Endothelial cell of umbilical vein (primary cell): ENCODE results near the gene TENT5C. TPM values are rescaled to one million over a fixed set of nuclear protein-coding genes. Genes with fewer than 3 reads are reported as not detected.

Experiments used
- BruUV-seq: library from RNA; stranded (reverse); fragments of 400-500 nt; replicated peaks from 2 replicates; lab custom pipeline; 2021; lab: Mats Ljungman, UMichigan
- CTCF ChIA-PET: fragments of 300-600, 350-600 bp; sonication (Branson Sonifier 250); formaldehyde crosslinking; loops from one replicate; lab custom pipeline; 2021; ENCODE audit warnings: antibody characterized with exemption, inconsistent platforms; lab: Charles Lee
- POLR2A ChIA-PET: fragments of 300-600, 350-600 bp; sonication (Branson Sonifier 250); formaldehyde crosslinking; loops from one replicate; lab custom pipeline; 2021; ENCODE audit warnings: antibody characterized with exemption, inconsistent platforms; lab: Charles Lee
- DNase-seq: peaks from one replicate; pipeline ENCODE4 v3.0.0-alpha.2; 2011; ENCODE audit warnings: low read depth, low spot score
- FAIRE-seq: peaks from 2 replicates; lab custom pipeline; 2011; peaks lifted over from hg19 to GRCh38; lab: Jason Lieb, UNC
- H2AFZ ChIP-seq: 2 replicates; pipeline ENCODE4 v1.6.0; 2012; ENCODE audit warnings: low read depth, low read length, control low read depth, inconsistent platforms
- H3K27ac ChIP-seq: 2 replicates; pipeline ENCODE4 v1.5.1; 2011; ENCODE audit warnings: low read depth, mild to moderate bottlenecking, control low read depth, low read length, moderate library complexity; ENCODE audit not compliant: insufficient read depth
- H3K27me3 ChIP-seq, 2 experiments: 2 replicates each; pipeline versions ENCODE4 v1.6.0 to v1.6.1; 2011; ENCODE audit warnings: low read length in 2 of 2, mixed read lengths in 1 of 2; ENCODE audit not compliant: control insufficient read depth in 2 of 2, insufficient read depth in 2 of 2
- H3K36me3 ChIP-seq, 2 experiments: 2 replicates in 1 of 2; 3 replicates in 1 of 2; pipeline ENCODE4 v1.5.1; 2011; ENCODE audit warnings: low read length in 2 of 2, mild to moderate bottlenecking in 1 of 2, moderate library complexity in 1 of 2; ENCODE audit not compliant: control insufficient read depth in 2 of 2, insufficient read depth in 2 of 2; ENCODE audit errors: extremely low read depth in 1 of 2
- H3K4me1 ChIP-seq: 3 replicates; pipeline ENCODE4 v1.5.1; 2011; ENCODE audit warnings: mild to moderate bottlenecking, low read length; ENCODE audit not compliant: control insufficient read depth, insufficient read depth; ENCODE audit errors: extremely low read depth
- H3K4me2 ChIP-seq: 2 replicates; pipeline ENCODE4 v1.6.1; 2011; ENCODE audit warnings: low read length, control low read depth, mixed read lengths; ENCODE audit not compliant: insufficient read depth
- H3K4me3 ChIP-seq, 3 experiments: fragments of 200-600 bp in 1 of 3; sonication (generic), shearing (Covaris generic) in 1 of 3; replicated peaks in 1 of 3; 2 replicates each; pipeline ENCODE4 v1.5.1; 2011 to 2016; ENCODE audit warnings: control low read depth in 3 of 3, low read length in 3 of 3, mild to moderate bottlenecking in 2 of 3, inconsistent platforms in 1 of 3, low read depth in 1 of 3, moderate library complexity in 1 of 3; ENCODE audit not compliant: insufficient read depth in 1 of 3
- H3K79me2 ChIP-seq: 2 replicates; pipeline ENCODE4 v1.6.0; 2012; ENCODE audit warnings: low read length, inconsistent platforms; ENCODE audit not compliant: control insufficient read depth, insufficient read depth
- H3K9ac ChIP-seq: replicated peaks from 2 replicates; pipeline ENCODE3; 2011; ENCODE audit warnings: low read length, control low read depth; ENCODE audit not compliant: insufficient read depth; ENCODE audit errors: extremely low read depth
- H3K9me1 ChIP-seq: replicated peaks from 3 replicates; pipeline ENCODE4 v1.6.0; 2011; ENCODE audit warnings: mild to moderate bottlenecking, low read length; ENCODE audit not compliant: control insufficient read depth, insufficient read depth; ENCODE audit errors: extremely low read depth
- H3K9me3 ChIP-seq: replicated peaks from 2 replicates; pipeline ENCODE4 v1.5.1; 2012; ENCODE audit warnings: low read length, inconsistent platforms; ENCODE audit not compliant: control insufficient read depth, insufficient read depth
- H4K20me1 ChIP-seq: replicated peaks from 2 replicates; pipeline ENCODE3; 2011; ENCODE audit warnings: mild to moderate bottlenecking, low read length; ENCODE audit not compliant: control insufficient read depth, insufficient read depth; ENCODE audit errors: extremely low read depth
- CTCF ChIP-seq, 2 donors: IDR thresholded peaks; 1 replicate in 1 of 2; 2 replicates in 1 of 2; pipeline ENCODE4 v1.5.1; 2011; ENCODE audit warnings: low read length in 2 of 2, mild to moderate bottlenecking in 2 of 2, moderate library complexity in 2 of 2, control low read depth in 1 of 2, inconsistent platforms in 1 of 2, low read depth in 1 of 2; ENCODE audit not compliant: insufficient read depth in 1 of 2; ENCODE audit errors: extremely low read depth in 1 of 2
- FOS ChIP-seq: IDR thresholded peaks from 2 replicates; pipeline ENCODE4 v1.6.1; 2011; ENCODE audit warnings: mild to moderate bottlenecking, low read length, moderate library complexity, borderline replicate concordance; ENCODE audit not compliant: insufficient read depth
- GATA2 ChIP-seq: IDR thresholded peaks from 2 replicates; pipeline ENCODE4 v1.7.0; 2011; ENCODE audit warnings: low read depth, mild to moderate bottlenecking, moderate library complexity, mixed read lengths, low read length; ENCODE audit not compliant: insufficient read length, insufficient read depth
- JUN ChIP-seq: IDR thresholded peaks from 2 replicates; pipeline ENCODE4 v1.6.1; 2011; ENCODE audit warnings: borderline replicate concordance, low read depth; ENCODE audit not compliant: insufficient read length, insufficient read depth
- MAX ChIP-seq: IDR thresholded peaks from 2 replicates; pipeline ENCODE4 v1.6.1; 2011; ENCODE audit not compliant: insufficient read depth, insufficient read length
- POLR2AphosphoS5 ChIP-seq: IDR thresholded peaks from 2 replicates; pipeline ENCODE4 v1.6.1; 2012; ENCODE audit warnings: low read depth, mild to moderate bottlenecking, control low read depth, low read length, moderate library complexity; ENCODE audit not compliant: insufficient read depth
- dilution Hi-C: fragments of 300-500 bp; cut with MboI; formaldehyde crosslinking; loops from one replicate; pipeline ENCODE4 v1.15.0; 2019; ENCODE audit warnings: low sequenced_read_pairs; ENCODE audit not compliant: extremely low pct_ligation_motif_present
- intact Hi-C: fragments of 100-400 bp; cut with micrococcal nuclease; formaldehyde crosslinking; loops from one replicate; pipeline ENCODE4 v1.10.0; 2022
- polyA plus RNA-seq, 4 experiments: library from polyadenylated mRNA; depleted of rRNA in 3 of 4; stranded (reverse) in 3 of 4; unstranded in 1 of 4; fragments of >200 nt; gene quantifications; 2 replicates each; pipeline versions ENCODE4 v1.2.1 to v1.2.3, GENCODE V29; 2011 to 2012; ENCODE audit warnings: missing spikeins in 1 of 4
- total RNA-seq: library from RNA; stranded (reverse); gene quantifications from 2 replicates; pipeline ENCODE4 v1.2.3, GENCODE V29; 2021

The TENT5C gene
- total and polyA plus RNA-seq, 2 donors (not counting 3 experiments of a cell fraction or from before 2014, with no cell fraction given) = 0.06 to 0.22 TPM

GRCh38 chr1:117653732-117654492 lies 48.1 kb downstream of the TENT5C start:
- POLR2A ChIA-PET = no interaction called here
- no peak overlapping the region for H3K4me3 ChIP-seq

GRCh38 chr1:117654493-117655219 lies 48.8 kb downstream of the TENT5C start:
- Histone ChIP-seq H3K9me1 (no peaks in the 10 kb centered on the region), H3K36me3 (no peaks in the 10 kb centered on the region), H3K4me2 (no peak overlapping the region), H3K79me2 (no peaks in the 10 kb centered on the region), H3K4me1 (peaks cover 14% of the 10 kb centered on the region), H4K20me1 (no peaks in the 10 kb centered on the region), H2AFZ (no peak overlapping the region), H3K27ac (no peak overlapping the region), H3K9me3 (no peaks in the 10 kb centered on the region), H3K27me3 (no peaks in the 10 kb centered on the region), H3K9ac (no peak overlapping the region), H3K4me3 (no peak overlapping the region)
- FAIRE-seq (no peak), DNase-seq (no peak)
- TF ChIP-seq CTCF (IDR thresholded peaks at IDR 0.05; ENCODE audit: extremely low read depth in 1 of 2, insufficient read depth in 1 of 2, low read depth in 1 of 2, low read length in 2 of 2) (no peak), FOS (no peak), POLR2AphosphoS5 (no peak), GATA2 (peak; percentile 66), MAX (no peak)
- dilution Hi-C loops (no loop called here), intact Hi-C loops (loop anchor here (2.0 kb wide), 1 partner anchor 16 kb away; no protein-coding TSS in a partner anchor)
- no TSS peak for BruUV-seq
- POLR2A ChIA-PET = no interaction called here
- CTCF ChIA-PET = interaction anchor here (0.7 to 1.5 kb wide), 5 partner anchors 16 to 120 kb away, joined by 3 to 5 read pairs (median 4); no protein-coding TSS in a partner anchor

More at GRCh38 chr1:117653732-117654492, 48.1 kb downstream of the TENT5C start:
- H3K9me3 ChIP-seq = no peaks in the 10 kb centered on the region
- no peaks in the 10 kb centered on the region for H3K9me1 ChIP-seq
- dilution Hi-C loops = no loop called here
- CTCF ChIA-PET = interaction anchor here (0.7 to 1.5 kb wide), 5 partner anchors 17 to 119 kb away, joined by 3 to 5 read pairs (median 3); partner anchors contain the start of gene TENT5C
- peak; percentile 57 for DNase-seq
- no peak for FAIRE-seq
- intact Hi-C loops = loop anchor here (2.0 kb wide), 1 partner anchor 17 kb away; no protein-coding TSS in a partner anchor
- peak overlapping the region; percentile 33 for H3K4me2 ChIP-seq
- no peak overlapping the region for H3K9ac ChIP-seq
- H3K36me3 ChIP-seq = no peaks in the 10 kb centered on the region
- H3K27me3 ChIP-seq = peaks cover 0 to under 1% of the 10 kb centered on the region in 2 experiments
- BruUV-seq = no TSS peak
- H4K20me1 ChIP-seq = no peaks in the 10 kb centered on the region
- H3K4me1 ChIP-seq = peaks cover 14% of the 10 kb centered on the region
- H3K27ac ChIP-seq = no peak overlapping the region
- no peaks in the 10 kb centered on the region for H3K79me2 ChIP-seq
- TF ChIP-seq JUN = no peak
- no peak for TF ChIP-seq FOS
- peak; percentile 11 for TF ChIP-seq GATA2
- H2AFZ ChIP-seq = peak overlapping the region; percentile 11
